Nephron progenitor cell (in vitro differentiated cells): ENCODE results near the gene NXPE3.

Experiments used
- DNase-seq: peaks from one replicate; pipeline ENCODE4 v3.0.0; 2021
- H3K27ac Mint-ChIP-seq: 2 replicates; pipeline ENCODE4 v1.8.0; 2021; ENCODE audit warnings: mild to moderate bottlenecking, moderate library complexity, mixed read lengths
- H3K27me3 Mint-ChIP-seq: 2 replicates; pipeline ENCODE4 v1.8.0; 2021; ENCODE audit warnings: mild to moderate bottlenecking, low read depth, mixed read lengths; ENCODE audit not compliant: poor library complexity
- H3K36me3 Mint-ChIP-seq: 2 replicates; pipeline ENCODE4 v1.8.0; 2021; ENCODE audit warnings: low read depth, mixed read lengths
- H3K4me1 Mint-ChIP-seq: 2 replicates; pipeline ENCODE4 v1.8.0; 2021; ENCODE audit warnings: mixed read lengths
- H3K4me3 Mint-ChIP-seq: 2 replicates; pipeline ENCODE4 v1.8.0; 2021; ENCODE audit warnings: mild to moderate bottlenecking, moderate library complexity, mixed read lengths
- H3K9me3 Mint-ChIP-seq: 2 replicates; pipeline ENCODE4 v1.8.0; 2021; ENCODE audit warnings: mild to moderate bottlenecking, moderate library complexity, mixed read lengths
- CTCF ChIP-seq: fragments of 200-600 bp; sonication (generic); IDR thresholded peaks from 2 replicates; pipeline ENCODE4 v1.5.0; 2021; ENCODE audit warnings: antibody characterized with exemption

The NXPE3 gene

GRCh38 chr3:101779822-101780381 lies 891 bp downstream of the NXPE3 start:
- peak overlapping the region; percentile 96 for H3K4me3 Mint-ChIP-seq
- H3K27me3 Mint-ChIP-seq: no peaks in the 10 kb centered on the region
- no peak overlapping the region for H3K27ac Mint-ChIP-seq
- DNase-seq: no peak
- H3K9me3 Mint-ChIP-seq: no peaks in the 10 kb centered on the region
- H3K36me3 Mint-ChIP-seq: peaks cover 14% of the 10 kb centered on the region
- H3K4me1 Mint-ChIP-seq: peaks cover 24% of the 10 kb centered on the region
- TF ChIP-seq CTCF: no peak

GRCh38 chr3:101780661-101781060 lies 1.6 kb downstream of the NXPE3 start:
- DNase-seq: no peak
- TF ChIP-seq CTCF: no peak
- Mint-ChIP-seq H3K9me3 (no peaks in the 10 kb centered on the region), H3K27me3 (no peaks in the 10 kb centered on the region), H3K27ac (no peak overlapping the region), H3K4me3 (peak overlapping the region; percentile 38), H3K4me1 (peaks cover 24% of the 10 kb centered on the region), H3K36me3 (peaks cover 19% of the 10 kb centered on the region)

GRCh38 chr3:101781166-101781565 lies 2.2 kb downstream of the NXPE3 start:
- H3K27ac Mint-ChIP-seq: no peak overlapping the region
- H3K4me3 Mint-ChIP-seq: no peak overlapping the region
- peaks cover 24% of the 10 kb centered on the region for H3K36me3 Mint-ChIP-seq
- no peak for TF ChIP-seq CTCF
- no peak for DNase-seq
- peaks cover 24% of the 10 kb centered on the region for H3K4me1 Mint-ChIP-seq
- no peaks in the 10 kb centered on the region for H3K9me3 Mint-ChIP-seq
- no peaks in the 10 kb centered on the region for H3K27me3 Mint-ChIP-seq

- Mint-ChIP-seq H3K9me3 (peaks cover 2% of the 10 kb centered on the region), H3K4me1 (peaks cover 11% of the 10 kb centered on the region), H3K4me3 (no peak overlapping the region), H3K36me3 (peaks cover 61% of the 10 kb centered on the region), H3K27me3 (no peaks in the 10 kb centered on the region), H3K27ac (no peak overlapping the region)
- no peak for DNase-seq
- no peak for TF ChIP-seq CTCF
Observed at GRCh38 chr3:101784855-101785613, 6.0 kb downstream of the NXPE3 start.

- no peak overlapping the region for H3K27ac Mint-ChIP-seq
- DNase-seq: no peak
- peaks cover 94% of the 10 kb centered on the region for H3K36me3 Mint-ChIP-seq
- H3K4me1 Mint-ChIP-seq: no peaks in the 10 kb centered on the region
- H3K9me3 Mint-ChIP-seq: peaks cover 28% of the 10 kb centered on the region
- H3K4me3 Mint-ChIP-seq: no peak overlapping the region
- TF ChIP-seq CTCF: no peak
- H3K27me3 Mint-ChIP-seq: no peaks in the 10 kb centered on the region
Observed at GRCh38 chr3:101791778-101792177, 12.8 kb downstream of the NXPE3 start.
